HEK293T (cell line): ENCODE measurements around the gene DUSP11.

ENCODE experiments used
- ARNT ChIP-seq: fragments of 450-650 bp; IDR thresholded peaks from 2 replicates; pipeline ENCODE4 v1.6.1; 2017; ENCODE audit warnings: mild to moderate bottlenecking
- BHLHE40 ChIP-seq: fragments of 450-650 bp; IDR thresholded peaks from 2 replicates; pipeline ENCODE4 v1.6.1; 2016; ENCODE audit warnings: mild to moderate bottlenecking, moderate library complexity, borderline replicate concordance
- ELF4 ChIP-seq: fragments of 450-650 bp; IDR thresholded peaks from 2 replicates; pipeline ENCODE4 v1.6.1; 2017; ENCODE audit warnings: antibody characterized with exemption
- FOXA1 ChIP-seq: fragments of 450-650 bp; IDR thresholded peaks from 2 replicates; pipeline ENCODE4 v1.6.1; 2016; ENCODE audit warnings: mild to moderate bottlenecking
- FOXK2 ChIP-seq: fragments of 450-650 bp; IDR thresholded peaks from 2 replicates; pipeline ENCODE4 v1.6.1; 2016; ENCODE audit warnings: mild to moderate bottlenecking
- FOXM1 ChIP-seq: fragments of 450-650 bp; IDR thresholded peaks from 2 replicates; pipeline ENCODE4 v1.6.1; 2017; ENCODE audit warnings: mild to moderate bottlenecking, borderline replicate concordance
- HDGF ChIP-seq: fragments of 450-650 bp; IDR thresholded peaks from 2 replicates; pipeline ENCODE4 v1.6.1; 2017; ENCODE audit warnings: antibody characterized with exemption, borderline replicate concordance
- LEF1 ChIP-seq: fragments of 450-650 bp; IDR thresholded peaks from 2 replicates; pipeline ENCODE4 v1.6.1; 2017; ENCODE audit warnings: mild to moderate bottlenecking, borderline replicate concordance
- NFRKB ChIP-seq: fragments of 450-650 bp; IDR thresholded peaks from 2 replicates; pipeline ENCODE4 v1.6.1; 2016; ENCODE audit warnings: mild to moderate bottlenecking, moderate library complexity
- SP1 ChIP-seq: fragments of 450-650 bp; IDR thresholded peaks from 2 replicates; pipeline ENCODE4 v1.6.1; 2017
- SUZ12 ChIP-seq: fragments of 450-650 bp; IDR thresholded peaks from 2 replicates; pipeline ENCODE4 v1.6.1; 2016; ENCODE audit warnings: mild to moderate bottlenecking
- TARDBP ChIP-seq: fragments of 450-650 bp; IDR thresholded peaks from 2 replicates; pipeline ENCODE4 v1.6.1; 2016
- ZNF384 ChIP-seq: fragments of 450-650 bp; IDR thresholded peaks from 2 replicates; pipeline ENCODE4 v1.6.1; 2016
- TF ChIP-seq, protein P1 (sequence below): fragments of 450-650 bp; IDR thresholded peaks from 2 replicates; pipeline ENCODE4 v1.6.1; 2016

DNA sequence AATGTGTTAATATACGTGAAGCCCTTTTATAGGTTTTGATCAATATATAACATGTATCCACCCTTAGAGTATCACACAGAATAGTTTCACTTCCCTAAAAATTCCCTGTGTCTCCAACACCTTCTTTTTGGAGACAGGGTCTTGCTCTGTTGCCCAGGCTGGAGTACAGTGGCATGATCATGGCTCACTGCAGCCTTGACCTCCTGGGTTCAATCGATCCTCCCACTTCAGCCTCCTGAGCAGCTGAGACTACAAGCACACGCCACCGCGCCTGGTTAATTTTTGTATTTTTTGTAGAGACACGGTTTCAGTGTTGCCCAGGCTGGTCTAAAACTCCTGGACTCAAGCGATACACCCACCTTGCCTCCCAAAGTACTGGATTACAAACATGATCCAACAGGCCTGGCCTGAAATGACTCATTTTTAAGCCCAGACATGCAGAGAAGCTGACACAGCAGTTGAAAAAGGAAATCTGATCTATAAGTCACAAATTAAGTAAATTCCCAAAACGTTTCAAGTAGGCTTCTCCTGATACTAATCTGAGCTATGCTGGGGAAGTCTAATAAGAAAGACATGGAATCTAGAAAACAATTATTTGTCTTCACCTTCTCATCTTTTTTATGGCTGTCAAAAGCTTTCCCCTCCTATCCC is 2.9 kb downstream of the DUSP11 start:
- no peak for TF ChIP-seq NFRKB
- TF ChIP-seq, protein P1, sequence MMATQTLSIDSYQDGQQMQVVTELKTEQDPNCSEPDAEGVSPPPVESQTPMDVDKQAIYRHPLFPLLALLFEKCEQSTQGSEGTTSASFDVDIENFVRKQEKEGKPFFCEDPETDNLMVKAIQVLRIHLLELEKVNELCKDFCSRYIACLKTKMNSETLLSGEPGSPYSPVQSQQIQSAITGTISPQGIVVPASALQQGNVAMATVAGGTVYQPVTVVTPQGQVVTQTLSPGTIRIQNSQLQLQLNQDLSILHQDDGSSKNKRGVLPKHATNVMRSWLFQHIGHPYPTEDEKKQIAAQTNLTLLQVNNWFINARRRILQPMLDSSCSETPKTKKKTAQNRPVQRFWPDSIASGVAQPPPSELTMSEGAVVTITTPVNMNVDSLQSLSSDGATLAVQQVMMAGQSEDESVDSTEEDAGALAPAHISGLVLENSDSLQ, result no peak
- TF ChIP-seq ARNT, result no peak
- TF ChIP-seq SUZ12, result no peak
- no peak for TF ChIP-seq BHLHE40
- TF ChIP-seq FOXA1, result no peak
- TF ChIP-seq TARDBP, result no peak
- no peak for TF ChIP-seq LEF1
- no peak for TF ChIP-seq ZNF384
- no peak for TF ChIP-seq HDGF
- no peak for TF ChIP-seq ELF4
- TF ChIP-seq FOXK2, result no peak
- TF ChIP-seq SP1, result no peak
- TF ChIP-seq FOXM1, result no peak
